ENCODE measurements around the gene STRBP.

DNA sequence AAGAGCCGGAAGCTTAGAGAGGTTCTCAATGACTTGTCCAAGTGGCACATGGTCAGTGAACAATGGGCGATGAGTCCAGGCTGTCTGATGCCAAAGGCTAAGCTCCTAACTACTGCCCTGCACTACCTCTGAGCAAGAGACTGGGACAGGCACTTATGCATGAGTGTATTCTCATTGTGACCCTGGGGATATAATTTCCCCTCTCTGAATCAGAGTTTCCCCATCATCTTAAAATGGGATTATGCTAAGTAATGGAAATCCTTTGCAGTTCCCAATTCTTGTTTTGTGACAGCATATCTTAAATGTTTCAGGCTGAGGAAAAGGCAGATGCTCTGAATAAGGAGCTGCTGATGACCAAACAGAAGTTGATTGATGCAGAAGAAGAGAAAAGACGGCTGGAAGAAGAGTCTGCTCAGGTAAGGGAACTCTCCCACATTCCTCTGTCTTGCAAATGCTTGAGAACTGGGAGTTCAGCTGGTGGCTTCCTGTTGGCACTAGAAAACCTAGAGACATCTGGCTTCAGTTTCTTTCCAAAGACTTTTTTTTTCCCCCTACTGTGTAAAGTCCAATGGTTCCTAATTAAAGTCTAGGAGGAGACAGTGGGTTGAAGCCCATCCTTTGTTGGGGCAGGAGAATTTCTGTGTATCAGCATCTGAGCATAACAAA lies 170.8 kb downstream of the STRBP start:
- TF ChIP-seq, protein P1, sequence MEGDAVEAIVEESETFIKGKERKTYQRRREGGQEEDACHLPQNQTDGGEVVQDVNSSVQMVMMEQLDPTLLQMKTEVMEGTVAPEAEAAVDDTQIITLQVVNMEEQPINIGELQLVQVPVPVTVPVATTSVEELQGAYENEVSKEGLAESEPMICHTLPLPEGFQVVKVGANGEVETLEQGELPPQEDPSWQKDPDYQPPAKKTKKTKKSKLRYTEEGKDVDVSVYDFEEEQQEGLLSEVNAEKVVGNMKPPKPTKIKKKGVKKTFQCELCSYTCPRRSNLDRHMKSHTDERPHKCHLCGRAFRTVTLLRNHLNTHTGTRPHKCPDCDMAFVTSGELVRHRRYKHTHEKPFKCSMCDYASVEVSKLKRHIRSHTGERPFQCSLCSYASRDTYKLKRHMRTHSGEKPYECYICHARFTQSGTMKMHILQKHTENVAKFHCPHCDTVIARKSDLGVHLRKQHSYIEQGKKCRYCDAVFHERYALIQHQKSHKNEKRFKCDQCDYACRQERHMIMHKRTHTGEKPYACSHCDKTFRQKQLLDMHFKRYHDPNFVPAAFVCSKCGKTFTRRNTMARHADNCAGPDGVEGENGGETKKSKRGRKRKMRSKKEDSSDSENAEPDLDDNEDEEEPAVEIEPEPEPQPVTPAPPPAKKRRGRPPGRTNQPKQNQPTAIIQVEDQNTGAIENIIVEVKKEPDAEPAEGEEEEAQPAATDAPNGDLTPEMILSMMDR (IDR thresholded peaks at IDR 0.05) = no peak
- no peak for TF ChIP-seq POLR2A (IDR thresholded peaks at IDR 0.05)

Measured in testis (tissue), 2 donors.